Astrocyte (in vitro differentiated cells and primary cell): ENCODE data around the gene CRNKL1.

ENCODE experiments used
- CTCF ChIP-seq: IDR thresholded peaks from 2 replicates; pipeline ENCODE4 v1.5.1; 2011; ENCODE audit warnings: low read depth, mild to moderate bottlenecking, inconsistent platforms, low read length, moderate library complexity; ENCODE audit not compliant: insufficient read depth
- EZH2 ChIP-seq: IDR thresholded peaks from 2 replicates; pipeline ENCODE4 v1.6.1; 2012; ENCODE audit warnings: mild to moderate bottlenecking, low read length, inconsistent platforms; ENCODE audit not compliant: insufficient read depth

DNA sequence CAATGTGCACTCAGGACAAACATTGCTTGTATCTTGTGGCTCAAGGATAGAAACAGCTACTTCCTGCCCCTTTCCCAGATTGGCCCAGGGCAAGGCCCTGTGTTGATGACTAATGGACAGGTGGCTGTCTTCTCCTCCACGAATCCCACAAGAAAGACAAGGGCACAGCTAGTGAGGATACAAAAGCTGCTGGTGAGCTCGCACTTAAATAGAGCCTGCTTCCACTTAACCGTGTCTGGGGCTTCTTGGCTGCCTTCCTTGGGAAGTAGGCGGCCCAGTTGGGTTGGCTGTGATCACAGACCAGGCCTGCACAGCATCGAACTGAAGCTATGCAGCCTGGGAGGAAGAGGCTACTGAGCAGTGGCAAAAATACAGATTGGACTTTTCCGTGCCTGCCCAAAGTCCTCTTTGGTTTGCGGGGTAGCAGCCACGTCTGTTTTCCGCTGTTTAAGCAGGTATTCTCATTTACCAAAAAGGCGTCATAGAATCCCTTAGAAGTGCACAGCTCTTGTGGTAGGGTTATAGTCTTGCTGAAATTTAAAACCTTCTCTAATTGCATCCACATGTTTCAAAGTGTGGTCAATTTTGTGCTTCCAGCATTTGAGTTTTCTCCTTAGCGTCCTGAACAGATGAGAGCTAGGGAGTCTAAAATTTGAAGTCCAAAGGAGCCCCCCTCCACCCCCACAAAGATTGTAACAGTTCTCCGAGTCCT, 58.2 kb downstream of the CRNKL1 start:
- TF ChIP-seq CTCF = no peak
- TF ChIP-seq EZH2 = no peak
